ENCODE data around the gene EFEMP1.

EFEMP1 gene

DNA sequence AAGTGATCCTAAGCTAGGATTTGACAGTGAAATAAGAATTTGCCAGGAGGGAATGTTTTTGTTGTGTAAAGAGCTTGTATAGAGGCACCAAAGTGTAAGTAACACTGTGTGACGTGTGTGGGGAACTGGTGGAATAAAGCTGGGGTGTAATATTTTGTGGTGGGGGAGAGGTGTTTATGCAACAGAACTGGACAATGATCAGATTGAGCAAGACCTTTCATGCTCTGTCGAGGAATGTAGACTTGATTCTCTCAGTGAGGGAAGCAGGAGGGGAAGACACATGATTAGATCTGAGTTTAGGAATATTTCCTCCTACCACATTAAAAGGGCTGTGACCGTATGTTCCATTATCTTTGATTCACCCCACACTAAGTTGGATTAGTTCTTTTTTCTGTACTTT is 43.6 kb downstream of the EFEMP1 start:
- H3K36me3 Mint-ChIP-seq (ENCODE audit: low read depth): no peaks in the 10 kb centered on the region
- H3K4me3 Mint-ChIP-seq: no peak overlapping the region
- no peaks in the 10 kb centered on the region for H3K4me1 Mint-ChIP-seq (ENCODE audit: low read depth)
- H3K27me3 Mint-ChIP-seq (ENCODE audit: low read depth): no peaks in the 10 kb centered on the region
- no peaks in the 10 kb centered on the region for H3K9me3 Mint-ChIP-seq
- H3K27ac Mint-ChIP-seq: no peak overlapping the region
- DNase-seq (ENCODE audit: low spot score): no peak

DNA sequence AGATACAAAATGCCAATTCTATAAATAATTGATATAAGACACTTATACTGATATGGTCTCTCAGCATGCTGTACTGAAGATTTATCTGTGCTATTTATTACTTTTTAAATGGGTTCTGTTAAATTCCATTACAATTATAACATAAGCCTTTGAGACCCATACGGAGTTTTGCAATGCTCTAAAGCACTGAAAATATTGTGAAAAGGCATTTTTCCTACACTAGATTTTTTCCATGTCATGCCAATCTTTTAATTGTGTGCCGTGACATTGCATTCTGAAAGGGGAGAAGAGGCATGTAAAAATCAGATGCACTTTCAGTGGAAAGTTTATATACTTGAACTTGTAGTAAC is 46.5 kb downstream of the EFEMP1 start:
- no peak for DNase-seq (ENCODE audit: low spot score)
- H3K4me3 Mint-ChIP-seq: no peak overlapping the region
- no peak overlapping the region for H3K27ac Mint-ChIP-seq
- H3K27me3 Mint-ChIP-seq (ENCODE audit: low read depth): no peaks in the 10 kb centered on the region
- no peaks in the 10 kb centered on the region for H3K4me1 Mint-ChIP-seq (ENCODE audit: low read depth)
- H3K36me3 Mint-ChIP-seq (ENCODE audit: low read depth): no peaks in the 10 kb centered on the region
- no peaks in the 10 kb centered on the region for H3K9me3 Mint-ChIP-seq

DNA sequence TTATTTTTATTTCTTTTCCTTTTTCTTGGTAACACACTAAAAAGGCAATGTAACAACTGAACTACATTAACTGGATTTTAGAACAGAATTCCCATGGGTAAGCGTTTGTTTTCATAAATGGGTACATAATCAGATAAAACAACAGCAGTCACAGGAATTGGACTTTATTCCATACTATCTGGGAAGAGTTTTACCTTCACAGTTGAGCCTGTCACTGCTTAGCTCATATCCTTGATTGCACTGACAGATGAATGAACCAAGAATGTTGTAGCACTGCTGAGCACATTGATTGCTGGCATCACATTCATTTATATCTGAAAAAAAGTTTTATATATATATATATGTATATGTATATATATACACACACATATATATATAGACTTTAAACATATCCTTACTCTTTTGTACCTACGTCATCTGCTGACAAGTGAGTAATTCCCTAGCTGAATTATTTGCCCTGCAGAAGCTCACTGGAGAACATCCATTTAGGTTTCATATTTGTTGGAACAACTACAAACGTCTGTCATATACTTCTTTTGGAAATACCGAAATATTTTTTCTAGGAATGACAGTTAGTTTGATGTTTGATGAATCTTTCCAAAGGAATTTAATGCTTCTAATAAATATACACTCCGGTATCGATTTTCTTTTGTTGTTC is 47.0 kb downstream of the EFEMP1 start:
- H3K9me3 Mint-ChIP-seq: no peaks in the 10 kb centered on the region
- no peaks in the 10 kb centered on the region for H3K27me3 Mint-ChIP-seq (ENCODE audit: low read depth)
- no peaks in the 10 kb centered on the region for H3K4me1 Mint-ChIP-seq (ENCODE audit: low read depth)
- no peaks in the 10 kb centered on the region for H3K36me3 Mint-ChIP-seq (ENCODE audit: low read depth)
- no peak overlapping the region for H3K4me3 Mint-ChIP-seq
- no peak for DNase-seq (ENCODE audit: low spot score)
- H3K27ac Mint-ChIP-seq: no peak overlapping the region

DNA sequence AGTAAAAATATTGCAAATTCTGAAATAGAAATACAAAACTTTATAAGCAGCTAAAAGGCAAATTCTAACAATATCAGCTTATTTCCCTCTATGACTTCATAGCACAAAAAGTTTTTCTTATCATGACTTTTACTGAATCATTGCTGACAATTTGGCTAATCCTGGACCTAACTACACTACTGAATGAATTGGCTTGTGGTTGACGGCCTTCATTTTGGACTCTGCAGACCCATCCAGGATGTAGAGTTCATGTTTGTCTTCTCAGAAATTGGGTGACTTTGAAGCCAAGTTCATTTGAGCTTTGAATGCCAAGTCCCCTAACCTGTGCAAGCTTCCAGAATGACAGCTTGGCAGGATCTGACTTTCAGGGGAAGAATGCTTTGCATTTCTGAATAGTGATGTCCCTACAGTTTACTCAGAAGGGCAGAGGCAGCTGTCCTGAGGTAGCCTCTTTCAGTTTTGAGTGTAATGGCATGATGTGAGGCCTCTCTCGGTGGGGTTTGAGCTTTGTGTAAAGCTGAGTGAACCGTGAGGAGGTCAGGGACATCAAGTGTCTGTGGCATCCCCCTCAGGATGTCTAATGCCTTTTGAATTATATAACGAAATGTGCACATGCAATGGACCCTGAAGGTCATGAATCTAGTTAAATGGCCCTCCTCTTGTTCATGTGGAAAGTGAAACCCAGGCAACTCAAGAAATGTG is 48.0 kb downstream of the EFEMP1 start:
- Mint-ChIP-seq H3K27ac (no peak overlapping the region), H3K4me3 (no peak overlapping the region), H3K4me1 (ENCODE audit: low read depth) (peaks cover 3% of the 10 kb centered on the region), H3K27me3 (ENCODE audit: low read depth) (no peaks in the 10 kb centered on the region), H3K9me3 (no peaks in the 10 kb centered on the region), H3K36me3 (ENCODE audit: low read depth) (no peaks in the 10 kb centered on the region)
- no peak for DNase-seq (ENCODE audit: low spot score)

DNA sequence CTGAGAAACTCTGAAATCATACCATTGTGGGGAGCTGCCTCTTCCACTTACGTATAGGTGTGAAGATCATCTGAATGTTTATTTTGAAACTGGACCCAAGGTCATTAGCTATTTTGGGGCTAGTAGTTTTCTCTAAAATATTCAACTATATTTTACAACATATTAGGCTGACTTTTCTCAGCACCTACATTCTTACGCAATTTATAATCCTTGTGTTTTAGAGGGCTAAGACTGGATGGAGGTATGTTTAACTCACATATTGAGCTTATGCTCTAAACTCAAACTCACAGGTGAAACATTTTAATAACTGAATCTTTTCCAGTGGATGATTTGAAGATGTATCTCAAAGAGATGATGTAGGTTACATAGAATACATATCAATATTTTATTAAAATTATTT is 49.2 kb downstream of the EFEMP1 start:
- no peak overlapping the region for H3K4me3 Mint-ChIP-seq
- H3K4me1 Mint-ChIP-seq (ENCODE audit: low read depth): peaks cover 3% of the 10 kb centered on the region

DNA sequence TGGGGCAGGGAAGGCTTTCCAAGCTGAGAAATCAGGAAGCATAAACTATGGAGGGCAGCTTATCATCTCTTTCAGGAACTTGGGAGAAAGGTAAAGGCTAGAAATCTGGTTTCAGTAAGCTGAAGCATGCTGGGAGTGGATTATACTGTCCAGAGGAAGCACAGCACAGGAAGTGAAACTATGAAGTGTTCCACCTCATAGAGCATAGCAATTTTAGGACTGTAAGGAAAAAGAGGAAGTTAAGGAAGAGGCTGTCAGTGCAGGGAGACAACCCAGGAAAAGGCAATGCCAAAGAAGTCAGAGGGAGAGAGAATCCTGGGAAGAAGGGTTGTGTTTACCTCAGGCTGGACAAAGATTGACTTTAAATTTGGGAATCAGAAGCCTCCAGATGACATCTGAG is 51.9 kb downstream of the EFEMP1 start:
- H3K9me3 Mint-ChIP-seq: no peaks in the 10 kb centered on the region
- no peak for DNase-seq (ENCODE audit: low spot score)
- no peak overlapping the region for H3K4me3 Mint-ChIP-seq
- H3K27ac Mint-ChIP-seq: no peak overlapping the region
- H3K4me1 Mint-ChIP-seq (ENCODE audit: low read depth): peaks cover 3% of the 10 kb centered on the region
- H3K36me3 Mint-ChIP-seq (ENCODE audit: low read depth): no peaks in the 10 kb centered on the region
- no peaks in the 10 kb centered on the region for H3K27me3 Mint-ChIP-seq (ENCODE audit: low read depth)

More for the DNA sequence above, 49.2 kb downstream of the EFEMP1 start:
- Mint-ChIP-seq H3K27me3 (ENCODE audit: low read depth) (no peaks in the 10 kb centered on the region), H3K27ac (no peak overlapping the region), H3K36me3 (ENCODE audit: low read depth) (no peaks in the 10 kb centered on the region), H3K9me3 (no peaks in the 10 kb centered on the region)
- no peak for DNase-seq (ENCODE audit: low spot score)

DNA sequence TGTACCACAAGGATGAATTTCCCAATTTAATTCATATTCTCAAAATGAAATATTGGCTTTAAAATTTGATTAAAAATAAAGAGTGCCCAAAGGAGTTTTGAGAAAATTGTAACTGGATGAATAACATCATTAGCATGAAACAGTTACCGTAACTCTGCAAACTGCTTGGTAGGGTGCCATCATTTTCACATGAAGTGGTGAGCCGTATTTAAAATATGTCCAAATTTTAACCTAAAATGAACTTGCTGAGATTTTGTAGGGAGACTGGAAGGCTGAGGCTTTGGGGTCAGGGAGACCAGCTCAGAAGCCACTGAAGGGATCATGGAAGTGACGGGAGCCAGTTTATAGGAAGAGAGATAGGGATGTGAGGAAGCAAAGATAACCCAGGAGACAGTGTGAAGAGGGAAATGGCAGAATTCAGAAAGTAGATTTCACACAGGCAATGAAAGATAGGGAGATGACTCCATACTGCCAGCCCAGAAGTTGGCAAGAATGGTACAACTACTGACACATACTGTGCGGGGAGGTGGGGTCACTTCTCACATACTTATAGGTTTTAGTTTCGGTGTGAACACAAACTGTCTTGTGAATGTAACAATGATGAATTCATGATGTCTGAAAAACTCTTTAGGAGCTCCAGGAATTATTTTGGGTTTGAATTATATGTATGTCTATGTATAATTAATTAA is 53.8 kb downstream of the EFEMP1 start:
- H3K27ac Mint-ChIP-seq: no peak overlapping the region
- H3K4me1 Mint-ChIP-seq (ENCODE audit: low read depth): peaks cover 3% of the 10 kb centered on the region
- no peaks in the 10 kb centered on the region for H3K27me3 Mint-ChIP-seq (ENCODE audit: low read depth)
- no peaks in the 10 kb centered on the region for H3K36me3 Mint-ChIP-seq (ENCODE audit: low read depth)
- H3K4me3 Mint-ChIP-seq: no peak overlapping the region
- no peak for DNase-seq (ENCODE audit: low spot score)
- H3K9me3 Mint-ChIP-seq: no peaks in the 10 kb centered on the region

DNA sequence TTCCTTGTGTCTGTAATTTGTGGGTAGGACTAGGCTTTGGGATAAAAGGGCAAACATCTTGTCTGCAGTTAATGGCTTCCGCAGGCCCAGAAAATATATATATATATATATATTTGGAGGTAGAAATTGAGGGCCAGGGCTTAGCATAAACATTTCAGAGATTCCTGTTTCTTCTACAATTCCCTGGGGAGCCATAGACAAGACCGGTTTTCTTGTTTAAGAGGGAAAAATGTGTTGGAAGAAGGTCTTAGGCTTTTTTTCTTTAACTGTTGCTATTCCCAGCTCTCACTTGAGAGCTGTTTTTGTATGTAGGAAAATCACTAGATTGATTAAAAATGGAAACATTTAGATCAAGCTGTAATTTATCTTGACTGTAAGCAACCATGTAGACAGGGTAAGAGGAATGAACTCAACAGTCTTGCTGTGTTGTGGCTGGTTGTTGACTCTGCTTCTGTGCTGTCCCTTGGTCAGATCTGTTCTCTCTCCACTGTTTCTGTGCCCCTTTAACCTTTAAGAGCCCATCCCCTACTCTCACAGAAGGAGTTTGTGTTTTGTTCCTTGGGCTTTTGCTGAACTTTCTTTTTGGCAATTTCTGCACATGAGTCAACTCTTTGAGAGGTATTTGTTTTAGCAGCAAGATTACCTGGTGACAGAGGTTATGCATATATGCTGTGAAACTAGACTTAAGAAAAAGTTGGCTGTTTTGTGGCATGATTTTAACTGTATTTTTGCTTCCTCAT is 58.3 kb downstream of the EFEMP1 start:
- no peak overlapping the region for H3K4me3 Mint-ChIP-seq
- no peaks in the 10 kb centered on the region for H3K4me1 Mint-ChIP-seq (ENCODE audit: low read depth)
- H3K36me3 Mint-ChIP-seq (ENCODE audit: low read depth): no peaks in the 10 kb centered on the region
- H3K9me3 Mint-ChIP-seq: no peaks in the 10 kb centered on the region
- no peaks in the 10 kb centered on the region for H3K27me3 Mint-ChIP-seq (ENCODE audit: low read depth)
- no peak overlapping the region for H3K27ac Mint-ChIP-seq
- DNase-seq (ENCODE audit: low spot score): no peak

DNA sequence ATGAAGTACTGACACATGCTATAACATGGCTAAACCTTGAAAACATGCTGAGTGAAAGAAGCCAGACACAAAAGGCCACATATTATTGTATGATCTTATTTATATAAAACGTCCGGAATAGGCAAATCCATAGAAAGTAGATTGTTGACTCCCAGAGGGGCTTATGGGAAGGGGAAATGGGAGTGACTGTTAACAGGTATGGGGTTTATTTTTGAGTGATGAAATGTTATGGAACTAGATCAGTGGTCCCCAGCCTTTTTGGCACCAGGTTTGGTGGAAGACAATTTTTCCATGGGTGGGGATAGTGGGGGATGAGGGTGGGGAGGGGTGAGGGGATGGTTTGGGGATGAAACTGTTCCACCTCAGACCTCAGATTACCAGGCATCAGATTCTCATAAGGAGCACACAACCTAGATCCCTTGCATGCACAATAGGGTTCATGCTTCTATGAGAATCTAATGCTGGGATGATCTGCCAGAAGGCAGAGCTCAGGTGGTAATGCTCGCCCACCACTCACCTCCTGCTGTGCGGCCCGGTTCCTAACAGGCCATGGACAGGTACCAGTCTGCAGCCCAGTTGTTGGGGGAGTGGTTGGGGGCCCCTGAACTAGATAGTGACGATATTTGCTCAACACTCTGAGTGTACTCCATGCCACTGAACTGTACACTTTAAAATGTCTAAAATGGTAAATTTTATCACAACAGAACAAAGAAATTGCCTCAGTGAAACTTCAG is 59.1 kb downstream of the EFEMP1 start:
- no peaks in the 10 kb centered on the region for H3K9me3 Mint-ChIP-seq
- DNase-seq (ENCODE audit: low spot score): no peak
- no peaks in the 10 kb centered on the region for H3K4me1 Mint-ChIP-seq (ENCODE audit: low read depth)
- no peak overlapping the region for H3K4me3 Mint-ChIP-seq
- no peaks in the 10 kb centered on the region for H3K27me3 Mint-ChIP-seq (ENCODE audit: low read depth)
- no peak overlapping the region for H3K27ac Mint-ChIP-seq
- H3K36me3 Mint-ChIP-seq (ENCODE audit: low read depth): no peaks in the 10 kb centered on the region

GRCh38 chr2:55862673-55863390 is 60.8 kb downstream of the EFEMP1 start:
- H3K27me3 Mint-ChIP-seq (ENCODE audit: low read depth): no peaks in the 10 kb centered on the region
- no peak overlapping the region for H3K27ac Mint-ChIP-seq
- no peaks in the 10 kb centered on the region for H3K4me1 Mint-ChIP-seq (ENCODE audit: low read depth)
- H3K4me3 Mint-ChIP-seq: no peak overlapping the region
- DNase-seq (ENCODE audit: low spot score): no peak
- H3K36me3 Mint-ChIP-seq (ENCODE audit: low read depth): no peaks in the 10 kb centered on the region
- no peaks in the 10 kb centered on the region for H3K9me3 Mint-ChIP-seq

GRCh38 chr2:55862246-55862645 is 61.3 kb downstream of the EFEMP1 start:
- H3K36me3 Mint-ChIP-seq (ENCODE audit: low read depth): no peaks in the 10 kb centered on the region
- no peaks in the 10 kb centered on the region for H3K27me3 Mint-ChIP-seq (ENCODE audit: low read depth)
- no peak overlapping the region for H3K27ac Mint-ChIP-seq
- H3K4me3 Mint-ChIP-seq: no peak overlapping the region
- DNase-seq (ENCODE audit: low spot score): no peak
- H3K9me3 Mint-ChIP-seq: no peaks in the 10 kb centered on the region
- H3K4me1 Mint-ChIP-seq (ENCODE audit: low read depth): no peaks in the 10 kb centered on the region

DNA sequence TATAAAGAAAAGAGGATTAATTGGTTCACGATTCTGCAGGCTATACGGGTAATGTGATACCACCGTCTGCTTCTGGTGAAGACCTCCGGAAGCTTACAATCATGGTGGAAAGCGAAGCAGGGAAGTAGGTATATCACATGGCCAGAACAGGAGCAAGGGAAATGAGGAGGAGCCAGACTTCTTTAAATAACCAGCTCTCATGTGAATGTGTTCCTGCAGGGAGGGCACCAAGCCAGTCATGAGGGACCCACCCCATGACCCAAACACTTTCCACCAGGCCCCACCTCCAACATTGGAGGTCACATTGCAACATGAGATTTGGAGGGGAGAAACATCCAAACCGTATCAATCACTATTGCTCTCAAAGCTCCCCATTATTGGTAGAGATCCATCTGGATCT is 61.8 kb downstream of the EFEMP1 start:
- no peaks in the 10 kb centered on the region for H3K4me1 Mint-ChIP-seq (ENCODE audit: low read depth)
- no peak for DNase-seq (ENCODE audit: low spot score)
- no peak overlapping the region for H3K4me3 Mint-ChIP-seq
- no peaks in the 10 kb centered on the region for H3K9me3 Mint-ChIP-seq
- no peaks in the 10 kb centered on the region for H3K36me3 Mint-ChIP-seq (ENCODE audit: low read depth)
- H3K27me3 Mint-ChIP-seq (ENCODE audit: low read depth): no peaks in the 10 kb centered on the region
- no peak overlapping the region for H3K27ac Mint-ChIP-seq

- H3K9me3 Mint-ChIP-seq: no peaks in the 10 kb centered on the region
- DNase-seq (ENCODE audit: low spot score): no peak
- H3K4me3 Mint-ChIP-seq: no peak overlapping the region
- no peak overlapping the region for H3K27ac Mint-ChIP-seq
- H3K36me3 Mint-ChIP-seq (ENCODE audit: low read depth): no peaks in the 10 kb centered on the region
- H3K27me3 Mint-ChIP-seq (ENCODE audit: low read depth): no peaks in the 10 kb centered on the region
- no peaks in the 10 kb centered on the region for H3K4me1 Mint-ChIP-seq (ENCODE audit: low read depth)
These were observed 62.8 kb downstream of the EFEMP1 start for GRCh38 chr2:55860832-55861231.
